Suprapubic skin (tissue), 4 donors: ENCODE results near the gene SCAMP5. TPM values are rescaled to one million over a fixed set of nuclear protein-coding genes. Genes with fewer than 3 reads are reported as not detected.

Source experiments
- DNase-seq, 2 donors: peaks; one replicate each; pipeline ENCODE4 v3.0.0-alpha.2; 2019; ENCODE audit warnings: low spot score in 2 of 2
- H3K27ac ChIP-seq: fragments of 200-600 bp; sonication (generic); one replicate; pipeline ENCODE4 v1.5.1; 2019
- H3K27me3 ChIP-seq: fragments of 200-600 bp; sonication (generic); one replicate; pipeline ENCODE4 v1.5.1; 2019
- H3K36me3 ChIP-seq: fragments of 200-600 bp; sonication (generic); one replicate; pipeline ENCODE4 v1.5.1; 2019
- H3K4me1 ChIP-seq: fragments of 200-600 bp; sonication (generic); one replicate; pipeline ENCODE4 v1.5.1; 2019
- H3K4me3 ChIP-seq: fragments of 200-600 bp; sonication (generic); one replicate; pipeline ENCODE4 v1.5.1; 2019; ENCODE audit warnings: mild to moderate bottlenecking
- H3K9me3 ChIP-seq: fragments of 200-600 bp; sonication (generic); one replicate; pipeline ENCODE4 v1.5.1; 2019
- CTCF ChIP-seq, 2 donors: fragments of 200-600 bp in 1 of 2; fragments of 450-650 bp in 1 of 2; sonication (generic) in 1 of 2; IDR thresholded peaks; one replicate each; pipeline ENCODE4 v1.5.1; 2016 to 2019; ENCODE audit warnings: antibody characterized with exemption in 2 of 2, mild to moderate bottlenecking in 1 of 2, moderate library complexity in 1 of 2
- EP300 ChIP-seq: sonication (generic); formaldehyde crosslinking; IDR thresholded peaks from one replicate; pipeline ENCODE4 v1.6.1; 2017; ENCODE audit warnings: antibody characterized with exemption
- POLR2A ChIP-seq, 2 donors: fragments of 450-650 bp; IDR thresholded peaks; one replicate each; pipeline ENCODE4 v1.6.1; 2017; ENCODE audit warnings: antibody characterized with exemption in 2 of 2, mild to moderate bottlenecking in 2 of 2, moderate library complexity in 2 of 2
- POLR2AphosphoS5 ChIP-seq, 3 donors: sonication (generic); formaldehyde crosslinking; IDR thresholded peaks; one replicate each; pipeline ENCODE4 v1.6.1; 2017; ENCODE audit warnings: antibody characterized with exemption in 3 of 3
- WGBS: methylation state at CpG from one replicate; pipeline ENCODE4 v1.1.5; 2018; 5-methylcytosine and 5-hydroxymethylcytosine counted together
- total RNA-seq, 4 donors: library from RNA; depleted of rRNA; stranded (reverse); fragments of >200 nt; gene quantifications; one replicate each; pipeline ENCODE4 v1.1.0, GENCODE V29; 2016

SCAMP5 gene
- total RNA-seq, 4 donors from 2014 or later = 0.53 to 4.5 (median 2.7) TPM

DNA sequence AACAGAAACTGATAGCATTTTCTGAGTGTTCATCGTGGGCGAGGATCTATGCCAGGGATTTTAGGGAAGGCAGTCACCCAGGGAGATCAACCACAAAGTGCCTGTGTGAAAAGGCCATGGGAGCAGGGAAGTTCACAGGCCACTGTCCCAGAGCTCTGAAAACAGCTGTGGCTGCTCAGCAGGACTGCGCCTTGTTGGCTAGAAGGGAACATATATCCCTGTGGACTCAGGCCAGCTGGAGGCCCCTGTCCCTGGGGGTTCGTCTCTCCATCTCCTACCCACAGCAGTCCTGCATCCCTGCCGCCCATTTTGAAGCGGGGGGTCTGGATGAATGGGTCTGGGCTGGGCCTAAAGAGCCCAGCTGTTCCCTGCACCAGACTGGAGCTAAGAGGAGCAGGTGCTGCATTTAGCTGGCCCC is 55.8 kb downstream of the SCAMP5 start:
- Histone ChIP-seq H3K4me1 (peaks cover 19% of the 10 kb centered on the region), H3K27me3 (no peaks in the 10 kb centered on the region), H3K27ac (no peak overlapping the region), H3K36me3 (no peaks in the 10 kb centered on the region), H3K9me3 (no peaks in the 10 kb centered on the region), H3K4me3 (no peak overlapping the region)
- TF ChIP-seq POLR2AphosphoS5 (IDR thresholded peaks at IDR 0.05) = no peak
- no peak for TF ChIP-seq EP300
- 83% methylated on average over 5 of the region's 6 CpGs for WGBS
- no peak for DNase-seq

DNA sequence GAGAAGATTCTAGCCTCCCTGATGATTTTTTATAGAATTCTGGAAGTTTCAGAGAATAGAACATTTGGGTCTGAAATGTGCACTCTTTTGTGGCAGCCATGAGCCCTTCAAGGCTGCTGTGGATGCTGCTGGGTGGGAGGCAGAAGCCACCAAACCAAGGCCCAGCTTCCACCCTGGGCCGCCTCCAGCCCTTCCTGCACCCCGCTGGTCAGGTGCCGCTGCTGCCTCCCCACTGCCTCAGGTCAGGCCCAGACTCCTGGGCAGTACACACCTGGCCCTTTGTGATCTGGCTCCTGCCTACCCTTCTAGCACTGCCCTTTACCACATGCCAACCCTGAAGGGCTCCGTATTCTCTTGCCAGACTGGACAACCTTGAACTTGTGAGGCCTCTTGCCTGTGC is 56.3 kb downstream of the SCAMP5 start:
- TF ChIP-seq EP300 (no peak), CTCF (IDR thresholded peaks at IDR 0.05) (no peak), POLR2AphosphoS5 (IDR thresholded peaks at IDR 0.05) (no peak), POLR2A (IDR thresholded peaks at IDR 0.05) (no peak)
- Histone ChIP-seq H3K9me3 (no peaks in the 10 kb centered on the region), H3K4me3 (no peak overlapping the region), H3K36me3 (no peaks in the 10 kb centered on the region), H3K27ac (no peak overlapping the region), H3K4me1 (peaks cover 16% of the 10 kb centered on the region), H3K27me3 (no peaks in the 10 kb centered on the region)
- 96% methylated on average over 4 of the region's 4 CpGs for WGBS
- DNase-seq = no peak

DNA sequence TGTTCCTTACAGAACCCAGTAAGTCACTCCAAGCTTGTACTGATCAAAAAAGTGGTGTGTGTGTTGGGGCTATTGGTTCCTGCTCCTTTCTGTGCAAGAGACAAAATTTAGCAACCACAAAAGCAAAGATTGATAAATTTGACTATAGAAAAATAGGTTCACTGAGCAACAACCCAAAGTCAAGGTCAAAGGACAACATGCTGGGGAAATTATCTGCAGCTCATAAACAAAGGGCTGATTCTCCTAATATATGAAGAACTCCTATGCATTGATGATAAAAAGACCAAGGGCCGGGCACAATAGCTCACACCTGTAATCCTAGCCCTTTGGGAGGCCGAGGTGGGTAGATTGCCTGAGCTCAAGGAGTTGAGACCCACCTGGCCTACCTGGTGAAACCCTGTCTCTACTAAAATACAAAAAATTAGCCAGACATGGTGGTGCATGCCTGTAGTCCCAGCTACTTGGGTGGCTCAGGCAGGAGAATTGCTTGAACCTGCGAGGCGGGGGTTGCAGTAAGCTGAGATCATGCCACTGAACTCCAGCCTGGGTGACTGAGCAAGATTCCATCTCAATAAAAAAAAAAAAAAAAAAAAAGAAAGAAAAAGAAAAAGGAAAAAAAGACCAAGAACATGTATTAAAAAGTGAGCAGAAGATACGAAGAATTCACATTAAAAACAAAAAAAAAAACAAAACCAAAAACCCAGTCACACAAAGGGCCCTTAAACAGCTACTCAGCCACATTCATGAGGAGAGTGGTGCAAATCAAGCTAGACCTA is 57.8 kb downstream of the SCAMP5 start:
- no peaks in the 10 kb centered on the region for H3K27me3 ChIP-seq
- no peak for TF ChIP-seq CTCF (IDR thresholded peaks at IDR 0.05)
- no peak for TF ChIP-seq POLR2AphosphoS5 (IDR thresholded peaks at IDR 0.05)
- TF ChIP-seq EP300 = no peak
- TF ChIP-seq POLR2A (IDR thresholded peaks at IDR 0.05) = no peak
- H3K27ac ChIP-seq = no peak overlapping the region
- no peak overlapping the region for H3K4me3 ChIP-seq
- H3K4me1 ChIP-seq = peaks cover 1% of the 10 kb centered on the region
- 90% methylated on average over 5 of the region's 5 CpGs for WGBS
- H3K36me3 ChIP-seq = no peaks in the 10 kb centered on the region
- H3K9me3 ChIP-seq = no peaks in the 10 kb centered on the region
- DNase-seq = no peak

- WGBS = 93% methylated on average over 7 of the region's 7 CpGs
- H3K4me1 ChIP-seq = no peaks in the 10 kb centered on the region
- no peak overlapping the region for H3K27ac ChIP-seq
- H3K4me3 ChIP-seq = no peak overlapping the region
- no peak for TF ChIP-seq POLR2AphosphoS5 (IDR thresholded peaks at IDR 0.05)
- no peak for TF ChIP-seq CTCF (IDR thresholded peaks at IDR 0.05)
- TF ChIP-seq POLR2A (IDR thresholded peaks at IDR 0.05) = no peak
- no peak for TF ChIP-seq EP300
- H3K36me3 ChIP-seq = no peaks in the 10 kb centered on the region
- DNase-seq = no peak
- no peaks in the 10 kb centered on the region for H3K27me3 ChIP-seq
- H3K9me3 ChIP-seq = no peaks in the 10 kb centered on the region
Measured at GRCh38 chr15:75053748-75054125, 58.4 kb downstream of the SCAMP5 start.

- DNase-seq = no peak
- Histone ChIP-seq H3K4me3 (no peak overlapping the region), H3K36me3 (no peaks in the 10 kb centered on the region), H3K4me1 (no peaks in the 10 kb centered on the region), H3K27me3 (no peaks in the 10 kb centered on the region), H3K27ac (no peak overlapping the region), H3K9me3 (no peaks in the 10 kb centered on the region)
- WGBS = 64% methylated on average over 3 of the region's 3 CpGs
- TF ChIP-seq CTCF (IDR thresholded peaks at IDR 0.05) (no peak), EP300 (no peak), POLR2AphosphoS5 (IDR thresholded peaks at IDR 0.05) (no peak), POLR2A (IDR thresholded peaks at IDR 0.05) (no peak)
Measured at GRCh38 chr15:75054172-75054897, 59.0 kb downstream of the SCAMP5 start.
